Measurements from ENCODE around the gene UHRF1.
"Not testable (repeated sequence)": the region's sequence is repeated elsewhere in the genome, so short reads cannot be mapped to it uniquely, and the experiment has no call there.

Gene UHRF1

DNA sequence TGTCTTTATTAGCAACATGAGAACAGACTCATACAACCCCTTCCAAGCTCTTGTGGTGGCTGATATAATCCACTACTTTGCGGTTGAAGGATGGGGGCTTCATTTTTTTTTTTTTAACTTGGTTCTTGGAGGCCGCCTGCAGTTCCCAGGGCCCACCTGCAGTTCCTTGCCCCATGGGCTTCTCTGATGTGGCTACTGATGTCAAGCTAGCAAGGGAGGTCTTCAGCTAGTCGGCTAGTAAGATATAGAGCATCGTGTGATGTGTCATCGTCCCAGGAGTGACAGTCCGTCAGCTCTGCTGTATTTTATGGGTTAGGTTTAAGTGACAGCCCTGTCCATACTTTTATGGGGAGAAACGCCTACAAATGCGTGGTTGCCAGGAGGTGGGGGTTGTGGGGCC lies 26.1 kb downstream of the UHRF1 start:
- DNase-seq (ENCODE audit: low read depth in 2 of 2) = no peak

DNA sequence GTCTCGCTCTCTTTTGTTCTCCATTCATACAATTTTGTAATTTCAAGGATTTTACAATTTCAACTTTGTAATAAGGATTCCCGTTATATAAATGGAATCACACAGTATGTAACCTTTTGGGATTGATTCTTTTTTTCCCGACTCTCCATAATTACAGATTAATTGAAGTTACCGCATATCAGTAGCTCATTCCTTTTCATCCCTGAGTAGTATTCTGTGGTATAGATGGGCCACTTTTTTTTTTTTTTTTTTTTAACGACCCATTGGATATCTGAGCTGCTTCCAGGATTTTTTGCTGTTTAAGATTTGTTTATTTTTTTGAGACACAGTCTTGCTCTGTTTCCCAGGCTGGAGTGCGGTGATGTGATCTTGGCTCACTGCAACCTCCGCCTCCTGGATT lies 27.8 kb downstream of the UHRF1 start:
- DNase-seq (ENCODE audit: low read depth in 2 of 2) = no peak

DNA sequence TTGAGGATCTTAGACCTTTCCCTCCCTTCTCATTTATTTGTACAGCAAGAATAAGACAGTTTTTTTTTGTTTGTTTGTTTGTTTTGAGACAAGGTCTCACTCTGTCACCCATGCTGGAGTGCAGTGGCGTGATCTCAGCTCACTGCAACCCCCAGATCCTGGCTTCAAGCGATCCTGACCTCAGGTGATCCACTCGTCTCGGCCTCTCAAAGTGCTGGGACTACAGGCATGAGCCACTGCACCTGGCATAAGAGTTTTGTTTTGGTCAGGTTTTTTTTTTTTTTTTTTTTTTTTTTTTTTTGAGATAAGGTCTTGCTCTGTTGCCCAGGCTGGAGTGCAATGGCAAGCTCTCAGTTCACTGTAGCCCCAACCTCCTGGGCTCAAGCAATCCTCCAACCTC lies 29.2 kb downstream of the UHRF1 start:
- DNase-seq (ENCODE audit: low read depth in 2 of 2) = not testable (repeated sequence)

DNA sequence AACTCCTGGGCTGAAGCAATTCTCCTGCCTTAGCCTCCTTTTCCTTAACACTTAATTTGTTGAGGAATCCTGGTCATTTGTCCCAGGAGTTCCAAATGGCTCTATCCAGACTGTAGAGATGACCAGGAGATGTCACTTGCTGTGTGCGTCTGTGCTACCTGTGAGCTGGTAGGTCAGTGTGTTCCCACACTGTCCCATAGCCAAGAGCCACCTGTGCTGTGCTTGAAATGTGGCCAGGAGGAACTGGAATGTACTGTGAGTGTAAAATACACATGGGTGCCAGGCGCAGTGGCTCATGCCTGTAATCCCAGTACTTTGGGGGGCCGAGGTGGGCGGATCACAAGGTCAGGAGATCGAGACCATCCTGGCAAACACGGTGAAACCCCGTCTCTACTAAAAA lies 30.2 kb downstream of the UHRF1 start:
- no peak for DNase-seq (ENCODE audit: low read depth in 2 of 2)

DNA sequence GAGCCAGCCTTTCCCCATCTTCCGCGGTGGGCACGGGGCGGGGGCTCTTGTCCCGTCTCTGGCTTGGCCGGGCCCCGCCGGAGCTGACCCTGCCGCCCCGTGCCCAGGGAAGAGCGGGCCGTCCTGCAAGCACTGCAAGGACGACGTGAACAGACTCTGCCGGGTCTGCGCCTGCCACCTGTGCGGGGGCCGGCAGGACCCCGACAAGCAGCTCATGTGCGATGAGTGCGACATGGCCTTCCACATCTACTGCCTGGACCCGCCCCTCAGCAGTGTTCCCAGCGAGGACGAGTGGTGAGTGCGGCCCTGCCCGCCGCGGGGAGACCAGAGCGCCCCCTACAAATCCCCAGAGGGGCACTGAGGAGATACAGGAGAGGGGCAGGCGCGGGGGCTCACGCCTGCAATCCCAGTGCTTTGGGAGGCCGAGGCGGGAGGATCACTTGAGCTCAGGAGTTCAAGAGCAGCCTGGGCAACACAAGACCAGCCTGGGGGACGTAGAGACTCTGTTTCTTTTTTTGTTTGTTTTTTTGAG lies 32.4 kb downstream of the UHRF1 start:
- DNase-seq (ENCODE audit: low read depth in 2 of 2) = not testable (repeated sequence)

DNA sequence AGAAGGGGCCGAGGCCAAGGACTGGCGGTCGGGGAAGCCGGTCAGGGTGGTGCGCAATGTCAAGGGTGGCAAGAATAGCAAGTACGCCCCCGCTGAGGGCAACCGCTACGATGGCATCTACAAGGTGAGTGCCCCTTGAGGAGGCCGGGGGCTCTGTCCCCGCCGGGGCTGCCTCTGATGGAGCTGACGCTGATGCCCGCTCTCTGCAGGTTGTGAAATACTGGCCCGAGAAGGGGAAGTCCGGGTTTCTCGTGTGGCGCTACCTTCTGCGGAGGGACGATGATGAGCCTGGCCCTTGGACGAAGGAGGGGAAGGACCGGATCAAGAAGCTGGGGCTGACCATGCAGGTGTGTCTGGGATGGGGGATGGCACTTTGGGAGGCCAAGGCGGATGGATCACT lies 41.3 kb downstream of the UHRF1 start:
- not testable (repeated sequence) for DNase-seq (ENCODE audit: low read depth in 2 of 2)

DNA sequence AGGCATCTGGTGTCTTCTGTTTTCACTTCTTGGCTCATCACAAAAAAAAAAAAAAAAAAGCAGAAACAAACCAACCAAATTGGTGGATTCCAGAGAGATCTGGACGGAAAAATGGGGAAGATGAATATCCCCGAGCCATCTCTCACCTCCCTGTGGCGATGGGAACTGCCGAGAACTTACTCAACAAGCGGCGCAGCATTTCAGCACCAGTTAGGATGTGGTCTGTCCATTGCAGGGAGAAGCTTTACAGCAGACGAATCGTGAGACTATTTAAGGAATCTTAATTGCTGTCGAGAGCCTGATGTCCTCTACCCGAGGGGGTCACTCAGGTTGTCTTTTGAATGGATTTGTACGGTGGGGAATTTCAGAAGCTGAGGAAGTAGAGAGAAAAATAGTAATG lies 42.4 kb downstream of the UHRF1 start:
- DNase-seq (ENCODE audit: low read depth in 2 of 2) = no peak

DNA sequence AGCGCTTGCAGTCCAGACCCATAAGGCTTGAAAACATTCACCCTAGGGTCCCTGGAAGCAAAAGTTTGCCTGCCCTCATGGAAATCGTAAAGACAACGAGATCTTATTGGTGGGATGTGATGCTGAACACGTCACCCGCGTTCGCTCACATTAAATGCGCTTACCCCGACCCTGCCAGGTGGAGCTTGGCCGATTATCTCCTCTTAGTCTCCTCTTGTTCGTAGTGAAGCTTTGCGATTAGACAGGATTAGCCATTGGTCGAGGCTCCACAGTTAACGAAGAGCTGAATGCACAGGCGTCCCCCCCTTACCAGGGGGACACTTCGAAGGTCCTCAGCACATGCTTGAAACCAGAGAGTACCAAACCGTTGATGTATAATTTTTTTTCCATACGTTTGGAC lies 43.6 kb downstream of the UHRF1 start:
- DNase-seq (ENCODE audit: low read depth in 2 of 2) = no peak

DNA sequence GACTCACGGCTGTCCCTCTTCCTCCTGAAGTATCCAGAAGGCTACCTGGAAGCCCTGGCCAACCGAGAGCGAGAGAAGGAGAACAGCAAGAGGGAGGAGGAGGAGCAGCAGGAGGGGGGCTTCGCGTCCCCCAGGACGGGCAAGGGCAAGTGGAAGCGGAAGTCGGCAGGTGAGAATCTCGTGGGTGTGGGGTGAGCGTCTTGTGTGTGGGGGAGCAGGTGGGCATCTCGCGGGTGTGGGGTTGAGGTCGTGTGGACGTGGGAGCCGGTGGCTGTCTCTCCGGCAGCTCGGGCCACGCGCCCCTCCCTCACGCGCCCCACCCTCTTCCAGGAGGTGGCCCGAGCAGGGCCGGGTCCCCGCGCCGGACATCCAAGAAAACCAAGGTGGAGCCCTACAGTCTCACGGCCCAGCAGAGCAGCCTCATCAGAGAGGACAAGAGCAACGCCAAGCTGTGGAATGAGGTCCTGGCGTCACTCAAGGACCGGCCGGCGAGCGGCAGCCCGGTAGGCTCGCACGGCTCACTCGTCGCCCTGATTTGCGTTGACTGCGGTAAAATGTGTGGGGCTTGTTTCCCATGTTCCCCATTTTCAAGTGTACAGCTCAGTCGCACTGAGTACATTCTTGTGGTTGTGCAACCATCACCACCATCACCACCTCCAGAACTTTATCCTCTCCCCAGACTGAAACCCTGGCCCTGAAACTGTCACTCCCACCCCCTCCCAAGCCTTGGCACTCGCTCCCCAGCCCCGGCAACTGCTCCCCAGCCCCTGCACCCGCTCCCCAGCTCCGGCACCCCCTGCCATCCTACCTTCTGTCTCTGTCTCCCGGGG lies 45.2 kb downstream of the UHRF1 start:
- not testable (repeated sequence) for DNase-seq (ENCODE audit: low read depth in 2 of 2)

DNA sequence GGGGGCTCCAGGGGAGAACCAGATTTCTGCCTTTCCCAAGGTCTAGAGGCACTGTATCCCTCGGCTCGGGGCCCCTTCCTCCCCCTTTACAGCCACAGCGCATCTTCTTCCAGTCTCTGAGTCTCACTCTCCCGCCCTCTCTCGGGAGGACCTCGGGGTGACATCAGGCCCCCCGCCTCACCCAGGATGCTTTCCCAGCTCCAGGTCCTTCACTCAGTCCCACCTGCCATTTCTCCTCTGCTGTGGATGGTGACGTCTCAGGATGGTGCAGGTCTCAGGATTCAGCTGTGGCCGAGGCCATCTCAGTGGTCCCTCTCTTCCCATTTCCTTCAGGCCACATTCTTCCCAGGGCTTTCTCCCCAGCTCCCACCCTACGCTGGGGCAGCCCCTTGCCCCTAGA lies 46.0 kb downstream of the UHRF1 start:
- no peak for DNase-seq (ENCODE audit: low read depth in 2 of 2)

DNA sequence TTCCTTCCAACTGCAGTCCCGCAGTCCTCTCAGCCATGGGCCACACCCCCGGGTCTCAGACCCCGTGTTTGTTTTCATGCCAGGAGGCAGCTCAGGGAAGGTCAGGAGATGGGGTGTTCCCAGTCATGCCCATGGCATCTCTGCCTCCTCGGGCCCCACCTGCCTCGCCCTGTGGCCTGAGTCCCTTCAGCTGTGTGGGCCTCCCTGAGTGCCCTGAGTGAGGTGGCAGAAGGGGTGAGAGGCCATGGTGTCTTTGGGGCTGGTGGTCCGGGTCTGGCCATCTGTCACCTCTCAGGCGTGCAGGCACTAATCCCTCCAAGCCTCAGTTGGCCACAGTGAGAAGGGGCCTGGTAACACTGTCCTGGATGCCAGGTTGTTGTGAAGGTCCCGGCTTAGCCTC lies 48.7 kb downstream of the UHRF1 start:
- no peak for DNase-seq (ENCODE audit: low read depth in 2 of 2)

DNA sequence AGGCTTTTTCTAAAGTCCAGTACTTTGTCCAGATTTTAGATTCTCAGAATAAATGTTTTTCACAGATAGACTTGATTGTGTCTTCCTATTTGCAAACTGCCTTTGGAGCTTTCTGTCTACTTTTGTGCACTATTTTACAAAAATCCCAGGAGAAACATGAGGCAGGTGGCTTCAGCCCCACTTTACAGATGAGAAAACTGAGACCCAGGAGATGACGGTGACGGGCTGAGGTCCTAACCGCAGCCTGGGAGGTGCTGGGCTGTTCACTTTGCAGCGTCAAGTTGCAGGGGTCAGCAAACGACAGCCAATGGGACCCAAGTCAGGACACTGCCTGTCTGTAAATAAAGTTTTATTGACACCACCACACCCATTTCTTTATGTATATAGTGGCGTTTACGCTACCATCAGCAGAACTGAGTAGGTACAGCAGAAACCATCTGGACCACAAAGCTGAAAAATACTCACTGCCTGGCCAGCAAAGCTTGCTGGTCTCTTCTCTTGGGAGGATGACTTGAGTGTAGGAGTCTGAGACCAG lies 52.9 kb downstream of the UHRF1 start:
- no peak for DNase-seq (ENCODE audit: low read depth in 2 of 2)

DNA sequence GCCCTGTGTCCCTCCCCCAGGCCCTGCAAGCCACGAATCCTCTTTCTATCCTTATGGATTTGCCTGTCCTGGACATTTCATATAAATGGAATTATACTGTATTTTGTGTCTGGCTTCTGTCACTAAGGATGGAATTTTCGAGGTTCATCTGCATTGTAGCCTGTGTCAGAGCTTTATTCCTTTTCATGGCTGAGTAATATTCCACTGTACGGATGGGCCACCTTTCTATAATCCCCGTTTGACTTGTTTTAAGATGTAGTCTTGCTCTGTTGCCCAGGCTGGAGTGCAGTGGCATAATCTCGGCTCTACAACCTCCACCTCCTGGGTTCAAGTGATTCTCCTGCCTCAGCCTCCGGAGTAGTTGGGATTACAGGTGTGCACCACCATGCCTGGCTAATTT lies 55.8 kb downstream of the UHRF1 start:
- DNase-seq (ENCODE audit: low read depth in 2 of 2) = no peak

DNA sequence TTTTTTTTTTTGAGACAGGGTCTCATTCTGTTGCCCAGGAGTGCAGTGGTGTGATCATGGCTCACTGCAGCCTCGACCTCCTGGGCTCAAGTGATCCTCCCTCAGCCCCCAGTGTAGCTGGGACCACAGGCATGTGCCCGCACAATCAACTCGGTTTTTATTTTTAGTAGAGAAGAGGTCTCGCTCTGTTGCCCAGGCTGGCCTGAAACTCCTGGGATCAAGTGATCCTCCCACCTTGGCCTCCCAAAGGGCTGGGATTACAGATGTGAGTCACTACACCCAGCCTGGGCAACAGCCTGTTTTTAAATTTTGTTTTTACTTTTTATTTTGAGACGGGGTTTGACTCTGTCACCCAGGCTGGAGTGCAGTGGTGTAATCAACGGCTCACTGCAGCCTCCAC lies 57.3 kb downstream of the UHRF1 start:
- no peak for DNase-seq (ENCODE audit: low read depth in 2 of 2)

DNA sequence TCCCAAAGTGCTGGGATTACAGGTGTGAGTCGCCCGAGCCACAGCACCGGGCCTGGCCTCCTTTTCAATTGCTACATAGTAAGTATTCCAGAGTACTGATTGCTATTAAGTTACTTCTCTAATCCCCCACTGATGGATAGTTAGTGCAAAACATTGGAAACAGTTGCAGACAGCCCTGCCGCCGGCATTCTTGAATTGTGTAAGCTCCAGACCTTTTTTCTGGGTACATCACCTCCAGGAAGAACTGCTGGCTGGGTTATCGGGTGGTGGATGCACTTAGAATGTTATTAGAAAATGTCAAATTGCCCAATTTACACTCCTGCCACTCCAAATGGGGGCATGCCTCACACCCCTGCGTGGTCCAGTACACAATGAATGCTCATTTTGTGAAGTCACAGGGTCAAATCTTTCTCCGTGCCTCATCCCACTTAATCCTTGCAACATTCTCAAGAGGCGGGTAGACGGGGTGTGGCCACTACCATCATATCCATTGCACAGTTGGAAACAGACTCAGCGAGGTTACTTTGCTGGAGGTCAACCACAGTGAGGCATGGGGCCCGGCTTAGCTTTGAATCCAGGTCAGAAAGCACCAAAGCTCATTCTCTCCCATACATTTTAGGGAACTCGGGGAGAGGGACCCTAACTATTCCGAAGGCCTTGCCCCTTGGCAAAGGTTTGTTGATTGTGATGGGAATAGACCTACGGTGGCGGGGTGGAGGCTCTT lies 58.6 kb downstream of the UHRF1 start:
- no peak for DNase-seq (ENCODE audit: low read depth in 2 of 2)

DNA sequence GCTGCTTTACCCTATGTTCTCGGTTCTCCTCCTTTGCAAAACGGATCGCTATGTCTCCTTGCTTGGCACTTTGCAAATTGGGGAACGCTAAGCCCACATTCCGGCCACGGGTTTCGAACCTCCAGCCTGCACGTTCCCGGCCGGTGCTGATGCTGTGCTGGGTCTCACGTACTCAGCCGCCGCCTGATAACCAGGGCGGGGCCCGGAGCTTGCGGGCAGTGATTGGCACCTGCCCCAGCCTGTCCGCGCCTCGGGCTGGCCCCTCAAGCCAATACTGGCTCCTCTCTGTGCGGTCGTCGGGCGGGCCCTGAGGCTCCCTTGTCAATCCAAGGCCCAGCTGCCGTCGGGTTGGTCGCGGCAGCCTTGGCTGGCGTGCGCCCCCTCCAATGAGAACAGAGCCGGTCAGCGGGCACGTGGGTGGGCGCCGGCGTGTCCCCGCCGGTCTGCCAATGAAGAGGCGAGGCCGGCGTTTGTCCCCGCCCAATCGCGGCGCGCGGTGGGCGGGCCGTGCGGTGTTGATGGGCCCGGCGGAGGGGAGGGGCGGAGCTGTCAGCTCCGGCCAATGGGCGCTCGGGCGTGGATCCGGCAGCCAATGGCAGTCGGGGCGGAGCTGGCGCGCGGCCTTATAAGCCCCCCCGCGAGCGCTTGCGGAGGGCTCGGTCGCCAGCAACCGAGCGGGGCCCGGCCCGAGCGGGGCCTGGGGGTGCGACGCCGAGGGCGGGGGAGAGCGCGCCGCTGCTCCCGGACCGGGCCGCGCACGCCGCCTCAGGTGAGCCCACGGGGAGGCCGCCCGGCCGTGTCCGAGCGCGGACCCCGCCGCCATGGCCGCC lies 59.4 kb downstream of the UHRF1 start, which contains the start of gene KDM4B:
TSS of gene KDM4B (plus strand) at position 652 of the 830 bp plus-strand sequence. CDS start 63,778 bp downstream, outside the sequence.
- DNase-seq (ENCODE audit: low read depth in 2 of 2) = peak; percentile 94 to 97

DNA sequence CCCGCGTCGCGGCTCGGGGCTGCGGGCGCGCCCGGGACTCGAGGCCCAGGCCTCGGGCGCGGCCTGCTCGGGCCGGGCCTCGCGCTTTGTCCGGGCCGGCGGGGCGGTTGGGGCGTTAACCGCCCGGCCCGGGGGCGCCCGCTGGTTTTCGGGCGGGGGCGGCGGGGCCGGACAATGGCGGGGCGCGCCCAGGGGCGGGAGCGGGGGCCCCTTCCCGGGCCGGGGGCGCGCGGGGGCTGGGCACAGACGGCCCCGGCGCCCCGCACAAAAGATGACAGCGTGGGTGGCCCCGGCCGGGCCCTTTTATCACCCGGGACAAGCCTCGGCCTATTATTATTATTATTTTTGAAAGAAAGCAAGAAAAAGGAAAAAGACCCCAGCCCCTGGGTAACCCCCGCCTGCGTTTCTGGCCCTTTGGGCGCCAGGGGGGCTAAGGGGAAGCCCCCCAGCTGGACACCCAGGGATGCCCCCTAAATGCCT lies 60.0 kb downstream of the UHRF1 start:
- DNase-seq (ENCODE audit: low read depth in 2 of 2) = no peak

DNA sequence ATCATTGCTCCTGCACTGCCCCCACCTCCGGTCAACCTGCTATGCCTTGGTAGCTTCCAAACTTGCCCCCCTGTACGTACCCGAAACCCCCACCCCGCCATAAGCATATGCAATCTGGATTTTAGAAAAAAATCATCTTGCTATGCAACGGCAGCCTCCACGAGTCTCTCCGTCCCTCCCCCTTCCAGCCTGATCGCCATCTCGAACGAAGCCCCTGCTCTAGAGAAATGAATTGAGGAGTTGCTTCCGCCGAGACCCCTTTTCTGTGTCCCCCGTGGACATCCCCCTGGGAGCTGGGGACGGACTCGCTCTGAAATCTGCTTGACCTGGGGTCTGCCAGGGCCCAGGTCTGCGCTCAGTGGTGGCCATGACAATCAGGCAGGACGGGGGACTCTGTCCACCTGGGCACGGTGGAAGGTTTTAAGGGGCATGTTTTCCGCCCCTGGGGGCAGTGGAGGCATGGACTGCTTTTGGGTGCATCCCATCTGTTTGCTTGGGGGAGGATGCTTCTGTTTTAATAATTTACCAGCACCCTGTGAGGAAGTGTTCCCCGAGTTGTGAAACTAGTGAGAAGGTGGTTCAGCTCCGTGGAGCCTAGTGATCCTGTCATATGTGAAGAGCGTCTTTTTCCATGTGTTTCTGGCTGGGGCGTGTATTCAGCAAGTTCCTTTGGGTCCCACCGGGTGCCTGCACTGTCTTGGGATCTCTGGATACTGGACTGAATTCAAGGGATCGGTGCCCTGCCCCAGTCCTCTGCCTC lies 60.7 kb downstream of the UHRF1 start:
- DNase-seq (ENCODE audit: low read depth in 2 of 2) = no peak

DNA sequence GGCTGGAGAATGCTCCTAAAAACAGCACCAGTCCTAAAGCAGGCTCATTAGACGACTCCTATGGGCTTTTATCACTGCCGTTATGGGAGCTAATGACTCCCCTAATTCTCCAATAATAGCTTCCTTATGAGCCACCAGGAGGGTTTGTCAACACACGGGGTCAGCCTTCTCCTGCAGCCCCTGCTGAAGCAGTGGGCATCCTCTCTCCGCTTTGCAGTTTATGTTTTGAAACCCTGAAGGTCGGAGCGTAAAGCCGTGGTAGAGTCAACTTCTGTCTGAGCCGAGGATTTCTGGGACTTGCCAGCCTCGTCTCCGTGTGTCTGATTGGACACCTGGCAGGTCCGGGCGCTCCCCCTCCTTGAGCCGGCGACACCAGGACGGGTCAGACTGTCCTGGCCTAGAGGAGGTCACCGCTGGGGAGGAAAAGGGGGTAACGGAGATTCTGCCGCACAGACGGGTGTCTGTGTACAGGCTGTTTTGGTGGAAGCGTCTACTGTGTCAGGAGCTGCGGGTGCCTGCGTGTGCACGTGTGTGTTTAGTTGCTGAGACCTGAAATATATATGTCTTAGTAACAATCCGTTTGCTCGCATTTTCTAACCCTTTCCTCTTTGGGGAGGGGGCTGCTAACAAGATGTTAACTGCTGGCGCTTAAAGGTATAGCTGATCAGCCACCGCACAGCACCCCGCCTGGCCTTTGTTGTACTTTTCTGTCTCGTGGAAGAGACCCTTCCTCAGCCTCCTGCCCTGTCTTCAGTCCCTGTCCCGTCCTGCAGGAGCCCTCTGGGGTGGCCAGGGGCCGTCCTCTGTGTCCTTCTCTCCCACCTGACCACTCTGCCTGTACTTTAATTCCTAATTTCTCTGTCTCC lies 61.5 kb downstream of the UHRF1 start:
- no peak for DNase-seq (ENCODE audit: low read depth in 2 of 2)

DNA sequence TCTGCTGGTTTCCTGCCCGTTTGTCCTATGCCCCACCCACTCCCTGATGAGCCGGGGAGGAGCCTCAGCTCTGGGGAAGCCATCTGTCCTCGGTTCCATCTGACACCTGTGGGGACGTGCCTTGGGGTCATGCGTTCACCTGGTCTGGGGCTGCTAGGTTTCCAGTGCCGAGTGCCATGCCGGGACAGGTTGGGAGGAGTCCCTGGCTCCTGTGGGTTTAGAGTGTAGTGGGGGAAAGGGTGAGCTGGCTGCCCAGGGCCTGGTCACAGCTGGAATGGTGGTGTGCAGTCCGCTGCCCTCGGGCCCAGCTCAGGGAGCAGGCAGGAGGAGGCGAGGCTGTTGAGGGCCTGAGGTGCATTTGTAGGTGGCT lies 62.1 kb downstream of the UHRF1 start:
- no peak for DNase-seq (ENCODE audit: low read depth in 2 of 2)
